Measurements from ENCODE around the gene CDH26. TPM values are rescaled to one million over a fixed set of nuclear protein-coding genes. Genes with fewer than 3 reads are reported as not detected.

CDH26 gene
- total and polyA plus RNA-seq, 2 of the 13 experiments (the other 11 are each of a cell fraction or from before 2014, with no cell fraction given), result 0.40 to 1.1 TPM

- H4K20me1 ChIP-seq (ENCODE audit: insufficient read depth, low read length), result no peaks in the 10 kb centered on the region
- intact Hi-C loops (cut with micrococcal nuclease; ENCODE audit: unreplicated experiment), result no loop called here
- TF ChIP-seq HNF4A (CRISPR knock-in tag; IDR thresholded peaks at IDR 0.05) (no peak), BHLHE40 (IDR thresholded peaks at IDR 0.05; ENCODE audit: low read length) (peak; percentile 82), ZNF619 (CRISPR knock-in tag; IDR thresholded peaks at IDR 0.05) (no peak), ZNF503 (CRISPR knock-in tag; IDR thresholded peaks at IDR 0.05) (0 out of 2 replicates have a peak, but pooled peaks have one; percentile 49), ZHX1 (CRISPR knock-in tag; IDR thresholded peaks at IDR 0.05; ENCODE audit: low read depth) (no peak), GABPA (IDR thresholded peaks at IDR 0.05; ENCODE audit: low read depth, low read length) (no peak), GABPA (CRISPR knock-in tag; IDR thresholded peaks at IDR 0.05; ENCODE audit: low read depth) (peak; percentile 24; the same call in 1 of the 2 replicates), NFIB (CRISPR knock-in tag; IDR thresholded peaks at IDR 0.05; ENCODE audit: borderline replicate concordance) (no peak), ZNF704 (CRISPR knock-in tag; IDR thresholded peaks at IDR 0.05; ENCODE audit: borderline replicate concordance) (no peak), HHEX (CRISPR knock-in tag; IDR thresholded peaks at IDR 0.05) (peak; percentile 96)
- TF ChIP-seq, protein P1, sequence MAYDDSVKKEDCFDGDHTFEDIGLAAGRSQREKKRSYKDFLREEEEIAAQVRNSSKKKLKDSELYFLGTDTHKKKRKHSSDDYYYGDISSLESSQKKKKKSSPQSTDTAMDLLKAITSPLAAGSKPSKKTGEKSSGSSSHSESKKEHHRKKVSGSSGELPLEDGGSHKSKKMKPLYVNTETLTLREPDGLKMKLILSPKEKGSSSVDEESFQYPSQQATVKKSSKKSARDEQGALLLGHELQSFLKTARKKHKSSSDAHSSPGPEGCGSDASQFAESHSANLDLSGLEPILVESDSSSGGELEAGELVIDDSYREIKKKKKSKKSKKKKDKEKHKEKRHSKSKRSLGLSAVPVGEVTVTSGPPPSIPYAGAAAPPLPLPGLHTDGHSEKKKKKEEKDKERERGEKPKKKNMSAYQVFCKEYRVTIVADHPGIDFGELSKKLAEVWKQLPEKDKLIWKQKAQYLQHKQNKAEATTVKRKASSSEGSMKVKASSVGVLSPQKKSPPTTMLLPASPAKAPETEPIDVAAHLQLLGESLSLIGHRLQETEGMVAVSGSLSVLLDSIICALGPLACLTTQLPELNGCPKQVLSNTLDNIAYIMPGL (CRISPR knock-in tag; IDR thresholded peaks at IDR 0.05; ENCODE audit: borderline replicate concordance in 1 of 2, low read depth in 1 of 2), result no peak
Measured at GRCh38 chr20:60053125-60053817, 95.0 kb downstream of the CDH26 start.

More at GRCh38 chr20:60053125-60053817, 95.0 kb downstream of the CDH26 start:
- Histone ChIP-seq H3K27me3 (ENCODE audit: control insufficient read depth in 1 of 2, insufficient read depth in 2 of 2, low read length in 2 of 2) (peaks cover 4 to 47% of the 10 kb centered on the region in 2 experiments; a peak in 3 of 5 replicates), H3K9ac (ENCODE audit: insufficient read depth, low read depth, low read length) (no peak overlapping the region), H2AFZ (ENCODE audit: low read length) (no peak overlapping the region), H3K27ac (ENCODE audit: extremely low read length, insufficient read depth, low read length) (no peak overlapping the region), H3K79me2 (ENCODE audit: insufficient read depth, low read length) (no peaks in the 10 kb centered on the region), H3K4me2 (ENCODE audit: low read depth, low read length) (no peak overlapping the region), H3K9me3 (ENCODE audit: low read length) (no peaks in the 10 kb centered on the region), H3K4me3 (replicated peaks in 1 of 3; ENCODE audit: insufficient read depth in 1 of 3, low read depth in 2 of 3, low read length in 3 of 3) (no peak overlapping the region), H3K36me3 (replicated peaks in 1 of 2; ENCODE audit: control insufficient read depth in 1 of 2, insufficient read depth in 2 of 2, low read length in 2 of 2) (no peaks in the 10 kb centered on the region), H3K4me1 (ENCODE audit: insufficient read depth, low read length) (peaks cover 10% of the 10 kb centered on the region; the same call in 1 of the 2 replicates)
- DNase-seq (ENCODE audit: low spot score) (peak; percentile 20), FAIRE-seq (no peak), ATAC-seq (no peak; the same call in 2 of the 3 replicates)
- WGBS (ENCODE audit: low lambda C conversion rate), result 4% methylated on average over 16 of the region's 16 CpGs
- in situ Hi-C loops (cut with HindIII; ENCODE audit: extremely low pct_ligation_motif_present, low pct_unique_long_range_greater_than_20kb), result loop anchor here (10.0 to 25.0 kb wide), 2 partner anchors 1072 to 1834 kb away; no protein-coding TSS in a partner anchor
- no TSS peak for BruUV-seq (replicated peaks)
- ChIA-PET CTCF (ENCODE audit: low intra/inter-chr PET ratio, low total read pairs) (no interaction called here), POLR2A (no interaction called here)

Measured in HepG2 (cell line).